Measurements from ENCODE around the gene MACROD2.

- no peak for TF ChIP-seq REST (IDR thresholded peaks at IDR 0.05; ENCODE audit: insufficient read depth in 1 of 2, low read depth in 2 of 2, low read length in 2 of 2)
- TF ChIP-seq FOXP2 (optimal IDR thresholded peaks at IDR 0.05; ENCODE audit: borderline replicate concordance, extremely low read depth, extremely low read length, insufficient read depth): no peak
- TF ChIP-seq POLR2AphosphoS5 (IDR thresholded peaks at IDR 0.05; ENCODE audit: low read depth, low read length): no peak
Measured at GRCh38 chr20:14986656-14987055, 991.3 kb downstream of the MACROD2 start.
